Neural crest cell (in vitro differentiated cells): ENCODE data around the gene EVA1A. TPM values are rescaled to one million over a fixed set of nuclear protein-coding genes. Genes with fewer than 3 reads are reported as not detected.

Experiments used
- DNase-seq: peaks from one replicate; pipeline ENCODE4 v3.0.0; 2021; ENCODE audit warnings: low read depth, mixed read lengths, low spot score
- H3K27ac Mint-ChIP-seq: one replicate; pipeline ENCODE4 v1.8.0; 2021; ENCODE audit warnings: mild to moderate bottlenecking, mixed read lengths; ENCODE audit not compliant: unreplicated experiment
- H3K27me3 Mint-ChIP-seq: 2 replicates; pipeline ENCODE4 v1.8.0; 2021; ENCODE audit warnings: low read depth, mild to moderate bottlenecking, mixed read lengths
- H3K36me3 Mint-ChIP-seq: 2 replicates; pipeline ENCODE4 v1.8.0; 2021; ENCODE audit warnings: low read depth, mild to moderate bottlenecking, mixed read lengths
- H3K4me1 Mint-ChIP-seq: 2 replicates; pipeline ENCODE4 v1.8.0; 2021; ENCODE audit warnings: mixed read lengths
- H3K4me3 Mint-ChIP-seq: one replicate; pipeline ENCODE4 v1.8.0; 2021; ENCODE audit warnings: mild to moderate bottlenecking, mixed read lengths
- H3K9me3 Mint-ChIP-seq: 2 replicates; pipeline ENCODE4 v1.8.0; 2021; ENCODE audit warnings: mixed read lengths
- total RNA-seq: library from RNA; stranded (reverse); gene quantifications from 2 replicates; pipeline ENCODE4 v1.2.1, GENCODE V29; 2021
- TF ChIP-seq, protein P1 (sequence below): fragments of 200-600 bp; sonication (generic); conservative IDR thresholded peaks from 2 replicates; pipeline ENCODE4 v1.5.0; 2021; ENCODE audit warnings: antibody characterized with exemption, mild to moderate bottlenecking

Gene EVA1A
- total RNA-seq, 1 donor from 2014 or later = 3.8 TPM

DNA sequence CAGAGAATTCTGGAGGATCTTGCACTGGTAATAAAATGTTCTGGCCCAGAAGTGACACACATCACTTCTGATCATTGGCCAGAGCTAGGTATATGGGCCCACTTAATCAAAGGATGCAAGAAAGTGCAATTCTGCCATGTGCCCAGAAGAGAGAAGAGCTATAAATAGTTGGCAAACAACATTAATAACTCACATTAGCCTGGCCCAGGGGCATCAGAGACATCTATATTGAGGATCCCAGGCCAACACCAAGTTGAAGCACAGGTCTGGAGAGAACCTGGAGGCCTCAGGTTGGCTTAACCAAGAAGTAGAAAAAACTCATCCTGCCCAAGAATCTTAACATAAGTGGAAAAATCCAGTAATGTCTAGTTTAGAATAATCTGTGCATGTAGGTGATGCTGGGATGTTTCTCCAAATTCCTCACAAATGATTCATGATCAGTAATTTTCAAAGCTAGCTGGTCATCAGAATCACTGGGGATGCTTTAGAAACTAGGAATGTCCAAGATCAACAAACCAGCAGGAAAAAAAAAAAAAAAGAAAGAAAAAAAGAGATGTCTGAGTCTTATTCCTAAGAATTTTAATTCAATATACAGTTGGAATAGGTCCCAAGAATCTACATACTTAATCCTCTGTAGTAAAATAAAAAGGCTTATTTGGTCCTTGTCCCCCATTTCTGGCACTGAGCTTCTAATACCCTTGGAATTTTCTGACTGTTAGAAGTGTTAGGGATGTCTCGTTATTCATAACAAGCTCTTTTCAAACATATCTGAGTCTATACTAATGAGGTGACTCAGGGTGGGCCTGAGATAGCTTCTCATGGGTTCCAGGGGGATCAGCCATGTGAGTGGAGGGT lies 35.0 kb upstream of the EVA1A start:
- H3K27me3 Mint-ChIP-seq = no peaks in the 10 kb centered on the region

DNA sequence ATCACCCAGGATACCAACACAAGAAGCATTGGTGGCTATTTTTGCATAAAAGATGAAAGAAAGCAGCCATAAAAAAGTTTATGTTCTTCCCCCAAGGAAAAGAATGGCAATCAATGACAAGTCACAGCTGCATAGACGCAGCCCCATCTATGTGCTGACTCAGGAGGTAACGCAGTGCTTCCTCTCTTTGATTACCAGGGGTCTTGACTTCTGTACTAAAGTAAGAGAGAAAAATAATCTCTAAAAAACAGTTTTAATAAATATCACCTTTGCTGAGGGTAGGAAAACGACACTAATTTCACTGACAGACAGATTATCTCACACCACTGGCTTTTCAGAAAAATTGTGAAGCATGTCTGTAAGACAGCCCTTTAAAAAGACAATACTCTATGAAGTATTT lies 33.9 kb upstream of the EVA1A start:
- H3K4me3 Mint-ChIP-seq = no peak overlapping the region
- no peak overlapping the region for H3K27ac Mint-ChIP-seq
- TF ChIP-seq, protein P1, sequence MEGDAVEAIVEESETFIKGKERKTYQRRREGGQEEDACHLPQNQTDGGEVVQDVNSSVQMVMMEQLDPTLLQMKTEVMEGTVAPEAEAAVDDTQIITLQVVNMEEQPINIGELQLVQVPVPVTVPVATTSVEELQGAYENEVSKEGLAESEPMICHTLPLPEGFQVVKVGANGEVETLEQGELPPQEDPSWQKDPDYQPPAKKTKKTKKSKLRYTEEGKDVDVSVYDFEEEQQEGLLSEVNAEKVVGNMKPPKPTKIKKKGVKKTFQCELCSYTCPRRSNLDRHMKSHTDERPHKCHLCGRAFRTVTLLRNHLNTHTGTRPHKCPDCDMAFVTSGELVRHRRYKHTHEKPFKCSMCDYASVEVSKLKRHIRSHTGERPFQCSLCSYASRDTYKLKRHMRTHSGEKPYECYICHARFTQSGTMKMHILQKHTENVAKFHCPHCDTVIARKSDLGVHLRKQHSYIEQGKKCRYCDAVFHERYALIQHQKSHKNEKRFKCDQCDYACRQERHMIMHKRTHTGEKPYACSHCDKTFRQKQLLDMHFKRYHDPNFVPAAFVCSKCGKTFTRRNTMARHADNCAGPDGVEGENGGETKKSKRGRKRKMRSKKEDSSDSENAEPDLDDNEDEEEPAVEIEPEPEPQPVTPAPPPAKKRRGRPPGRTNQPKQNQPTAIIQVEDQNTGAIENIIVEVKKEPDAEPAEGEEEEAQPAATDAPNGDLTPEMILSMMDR = no peak
- H3K4me1 Mint-ChIP-seq = peaks cover 18% of the 10 kb centered on the region
- no peaks in the 10 kb centered on the region for H3K36me3 Mint-ChIP-seq
- H3K9me3 Mint-ChIP-seq = no peaks in the 10 kb centered on the region
- DNase-seq = no peak
- no peaks in the 10 kb centered on the region for H3K27me3 Mint-ChIP-seq

More for the DNA sequence above, 35.0 kb upstream of the EVA1A start:
- peaks cover 28% of the 10 kb centered on the region for H3K4me1 Mint-ChIP-seq
- no peak overlapping the region for H3K4me3 Mint-ChIP-seq
- TF ChIP-seq, protein P1 = no peak
- no peak overlapping the region for H3K27ac Mint-ChIP-seq
- H3K9me3 Mint-ChIP-seq = no peaks in the 10 kb centered on the region
- no peaks in the 10 kb centered on the region for H3K36me3 Mint-ChIP-seq
- DNase-seq = no peak

DNA sequence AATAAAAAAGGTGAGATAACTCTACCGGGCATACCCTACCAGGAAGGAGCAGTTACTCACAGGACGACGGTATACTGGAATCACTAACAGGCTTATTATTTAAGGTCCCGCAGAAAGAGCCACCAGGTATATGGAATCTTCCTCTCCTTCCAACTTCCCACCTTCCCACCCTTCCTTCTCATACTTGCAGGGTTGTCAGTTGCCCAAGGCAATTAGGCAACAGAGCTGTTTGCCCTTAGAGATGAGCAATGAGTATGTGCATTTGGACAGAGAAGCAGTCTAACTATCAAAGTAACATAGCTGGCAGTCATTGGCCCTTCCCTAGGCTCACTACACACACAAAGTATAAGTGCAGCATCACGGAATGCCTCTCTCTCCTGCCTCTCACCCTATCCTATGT lies 32.1 kb upstream of the EVA1A start:
- TF ChIP-seq, protein P1 = no peak
- Mint-ChIP-seq H3K4me1 (peaks cover 18% of the 10 kb centered on the region), H3K27me3 (no peaks in the 10 kb centered on the region), H3K36me3 (no peaks in the 10 kb centered on the region), H3K27ac (no peak overlapping the region), H3K4me3 (no peak overlapping the region), H3K9me3 (no peaks in the 10 kb centered on the region)
- no peak for DNase-seq

DNA sequence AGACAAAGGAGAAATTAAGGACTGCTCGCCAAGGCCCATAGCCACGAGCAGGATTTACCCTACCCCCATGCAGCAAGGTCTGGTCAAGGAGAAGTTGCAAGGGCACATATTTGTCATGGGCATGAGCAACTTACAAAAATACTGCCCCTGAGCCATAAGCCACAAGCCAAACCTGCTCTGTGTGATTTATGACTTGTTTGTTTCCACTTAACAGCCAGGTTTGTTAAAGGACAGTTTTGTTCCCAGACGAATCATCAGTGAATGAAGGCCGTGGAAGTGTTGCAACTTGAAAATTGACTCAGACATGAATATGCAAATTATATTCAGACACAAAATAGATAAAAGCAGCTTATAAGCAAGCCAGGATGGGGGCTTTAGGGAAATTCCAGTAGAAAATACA lies 31.3 kb upstream of the EVA1A start:
- peaks cover 18% of the 10 kb centered on the region for H3K4me1 Mint-ChIP-seq
- no peaks in the 10 kb centered on the region for H3K36me3 Mint-ChIP-seq
- TF ChIP-seq, protein P1 = no peak
- H3K27ac Mint-ChIP-seq = no peak overlapping the region
- no peak overlapping the region for H3K4me3 Mint-ChIP-seq
- DNase-seq = no peak
- no peaks in the 10 kb centered on the region for H3K27me3 Mint-ChIP-seq
- no peaks in the 10 kb centered on the region for H3K9me3 Mint-ChIP-seq

DNA sequence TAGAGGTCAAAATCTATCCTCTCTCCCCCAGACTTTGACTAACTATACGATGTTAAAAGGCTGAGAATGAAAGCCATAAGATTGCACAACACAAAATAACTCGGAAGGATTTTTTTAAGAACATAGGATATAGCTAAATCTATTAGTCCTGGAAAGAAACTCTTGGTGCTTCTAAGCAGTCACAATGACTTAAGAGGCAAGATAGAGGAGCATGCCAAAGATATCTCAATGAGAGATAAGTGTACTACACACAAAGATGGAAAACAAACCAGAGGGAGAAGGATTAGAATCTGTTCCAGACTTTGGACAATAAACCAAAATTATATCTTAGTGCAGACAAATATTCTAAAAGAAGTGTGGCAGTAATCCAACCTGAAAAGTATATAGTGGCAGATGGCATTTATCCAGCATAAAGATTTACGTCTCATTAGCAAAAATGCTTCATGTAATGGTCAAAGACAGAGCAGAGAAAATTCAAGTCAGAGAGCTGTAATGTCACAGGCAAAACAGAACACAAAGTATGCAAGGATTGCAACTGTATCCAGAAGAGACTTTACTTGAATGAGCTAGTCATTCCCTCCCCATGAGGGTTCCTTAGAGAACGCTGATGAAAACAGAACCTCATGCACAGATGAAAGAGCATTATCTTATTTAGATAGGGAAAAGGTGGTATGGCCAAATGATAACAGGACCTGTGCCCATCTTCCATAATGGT lies 28.8 kb upstream of the EVA1A start:
- no peak for DNase-seq
- no peaks in the 10 kb centered on the region for H3K36me3 Mint-ChIP-seq
- H3K4me1 Mint-ChIP-seq = peaks cover 9% of the 10 kb centered on the region
- TF ChIP-seq, protein P1 = no peak
- H3K4me3 Mint-ChIP-seq = no peak overlapping the region
- no peak overlapping the region for H3K27ac Mint-ChIP-seq
- H3K9me3 Mint-ChIP-seq = peaks cover 3% of the 10 kb centered on the region
- H3K27me3 Mint-ChIP-seq = no peaks in the 10 kb centered on the region
